Measurements from ENCODE around the gene FOXP1. TPM values are rescaled to one million over a fixed set of nuclear protein-coding genes. Genes with fewer than 3 reads are reported as not detected.

FOXP1 gene
- total RNA-seq, 1 experiment from 2014 or later = 58.4 TPM

GRCh38 chr3:71318458-71318827 is 265.1 kb downstream of the FOXP1 start:
- Histone ChIP-seq H3K4me1 (ENCODE audit: insufficient read depth, low read length, poor library complexity, severe bottlenecking) (no peaks in the 10 kb centered on the region), H3K4me3 (ENCODE audit: low read depth, low read length, poor library complexity, severe bottlenecking) (no peak overlapping the region), H3K27me3 (replicated peaks; ENCODE audit: insufficient read depth, low read depth, low read length, poor library complexity) (no peaks in the 10 kb centered on the region), H3K27ac (ENCODE audit: low read depth, low read length, poor library complexity, severe bottlenecking) (no peak overlapping the region), H3K9me3 (ENCODE audit: low read depth, low read length, poor library complexity, severe bottlenecking) (no peaks in the 10 kb centered on the region), H3K36me3 (ENCODE audit: insufficient read depth, low read length, poor library complexity, severe bottlenecking) (no peaks in the 10 kb centered on the region)
- BruUV-seq (replicated peaks) = no TSS peak
- POLR2A ChIA-PET (ENCODE audit: low non-redundant PET) = no interaction called here
- no peak for DNase-seq (ENCODE audit: low spot score)
- intact Hi-C loops (cut with micrococcal nuclease; ENCODE audit: unreplicated experiment) = no loop called here
- TF ChIP-seq CTCF (conservative IDR thresholded peaks at IDR 0.05; ENCODE audit: low read depth, low read length) (no peak), EZH2 (IDR thresholded peaks at IDR 0.05; ENCODE audit: borderline replicate concordance, low read depth, low read length, poor library complexity, severe bottlenecking) (no peak)
- CTCF ChIA-PET = no interaction called here

GRCh38 chr3:71317749-71318457 is 265.6 kb downstream of the FOXP1 start:
- H3K4me3 ChIP-seq (ENCODE audit: low read depth, low read length, poor library complexity, severe bottlenecking) = no peak overlapping the region
- no peak for DNase-seq (ENCODE audit: low spot score)
- H3K9me3 ChIP-seq (ENCODE audit: low read depth, low read length, poor library complexity, severe bottlenecking) = no peaks in the 10 kb centered on the region
- BruUV-seq (replicated peaks) = no TSS peak
- no peaks in the 10 kb centered on the region for H3K4me1 ChIP-seq (ENCODE audit: insufficient read depth, low read length, poor library complexity, severe bottlenecking)
- ChIA-PET CTCF (no interaction called here), POLR2A (ENCODE audit: low non-redundant PET) (no interaction called here)
- H3K27ac ChIP-seq (ENCODE audit: low read depth, low read length, poor library complexity, severe bottlenecking) = no peak overlapping the region
- no peaks in the 10 kb centered on the region for H3K36me3 ChIP-seq (ENCODE audit: insufficient read depth, low read length, poor library complexity, severe bottlenecking)
- TF ChIP-seq CTCF (conservative IDR thresholded peaks at IDR 0.05; ENCODE audit: low read depth, low read length) = no peak
- no peak for TF ChIP-seq EZH2 (IDR thresholded peaks at IDR 0.05; ENCODE audit: borderline replicate concordance, low read depth, low read length, poor library complexity, severe bottlenecking)
- intact Hi-C loops (cut with micrococcal nuclease; ENCODE audit: unreplicated experiment) = no loop called here
- no peaks in the 10 kb centered on the region for H3K27me3 ChIP-seq (replicated peaks; ENCODE audit: insufficient read depth, low read depth, low read length, poor library complexity)

- CTCF ChIA-PET = no interaction called here
- TF ChIP-seq EZH2 (IDR thresholded peaks at IDR 0.05; ENCODE audit: borderline replicate concordance, low read depth, low read length, poor library complexity, severe bottlenecking) (no peak), CTCF (conservative IDR thresholded peaks at IDR 0.05; ENCODE audit: low read depth, low read length) (no peak)
- H3K27ac ChIP-seq (ENCODE audit: low read depth, low read length, poor library complexity, severe bottlenecking) = no peak overlapping the region
- no peak overlapping the region for H3K4me3 ChIP-seq (ENCODE audit: low read depth, low read length, poor library complexity, severe bottlenecking)
- H3K27me3 ChIP-seq (replicated peaks; ENCODE audit: insufficient read depth, low read depth, low read length, poor library complexity) = no peaks in the 10 kb centered on the region
- intact Hi-C loops (cut with micrococcal nuclease; ENCODE audit: unreplicated experiment) = no loop called here
- no peaks in the 10 kb centered on the region for H3K4me1 ChIP-seq (ENCODE audit: insufficient read depth, low read length, poor library complexity, severe bottlenecking)
- POLR2A ChIA-PET (ENCODE audit: low non-redundant PET) = no interaction called here
- no TSS peak for BruUV-seq (replicated peaks)
- no peaks in the 10 kb centered on the region for H3K9me3 ChIP-seq (ENCODE audit: low read depth, low read length, poor library complexity, severe bottlenecking)
- no peaks in the 10 kb centered on the region for H3K36me3 ChIP-seq (ENCODE audit: insufficient read depth, low read length, poor library complexity, severe bottlenecking)
- no peak for DNase-seq (ENCODE audit: low spot score)
These were observed 266.4 kb downstream of the FOXP1 start for GRCh38 chr3:71317140-71317539.
